Posterior vena cava (tissue), 2 donors: ENCODE data around the gene MAPK8IP2. TPM values are rescaled to one million over a fixed set of nuclear protein-coding genes. Genes with fewer than 3 reads are reported as not detected.

Experiments
- DNase-seq: peaks from one replicate; pipeline ENCODE4 v3.0.0-alpha.2; 2020; ENCODE audit warnings: low spot score
- intact Hi-C, 2 donors: fragments of 100-400 bp; cut with DNase I; formaldehyde crosslinking; loops; one replicate each; pipeline versions ENCODE4 v1.14.1 to v1.14.2; 2022 to 2023
- total RNA-seq, 2 donors: library from RNA; stranded (reverse); fragmentation: NEBNext Ultra II Directional; extraction: Animal tissue kit (Norgen Biotek cat#: 25700); gene quantifications; one replicate each; pipeline ENCODE4 v1.2.1, GENCODE V29; 2021
- donor health status: DM: yes; HTN: yes; CAD: no.
- donor health status: DM: yes; HTN: yes; CAD: no.

Gene MAPK8IP2
- total RNA-seq, 2 donors from 2014 or later = 0.24 to 0.56 TPM

- peak; percentile 49 for DNase-seq
- intact Hi-C loops = no loop called here
These were observed 26.9 kb upstream of the MAPK8IP2 start for GRCh38 chr22:50573491-50574382.

DNA sequence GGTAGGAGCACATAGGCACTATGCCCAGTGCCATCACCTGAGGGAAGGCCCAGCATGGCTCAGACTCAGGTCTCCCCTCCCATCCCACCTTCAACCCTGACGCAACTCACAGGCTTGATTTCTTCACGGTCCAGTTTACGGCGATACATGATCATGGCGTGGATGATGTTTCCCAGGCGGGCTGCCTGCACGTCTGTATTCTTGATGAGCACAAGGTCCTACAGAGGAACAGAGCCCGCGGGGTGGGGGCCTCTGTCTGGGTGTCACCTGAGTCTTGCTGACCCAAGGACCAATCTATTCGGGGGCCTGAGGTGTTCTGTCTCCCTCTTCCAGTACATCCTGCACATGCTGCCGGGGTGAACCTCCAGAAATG is 26.2 kb upstream of the MAPK8IP2 start:
- DNase-seq = peak; percentile 55
- intact Hi-C loops = no loop called here

GRCh38 chr22:50575426-50575941 is 25.1 kb upstream of the MAPK8IP2 start:
- intact Hi-C loops = no loop called here
- DNase-seq = peak; percentile 52

- intact Hi-C loops = no loop called here
These were observed 24.5 kb upstream of the MAPK8IP2 start for GRCh38 chr22:50576070-50576469.

DNA sequence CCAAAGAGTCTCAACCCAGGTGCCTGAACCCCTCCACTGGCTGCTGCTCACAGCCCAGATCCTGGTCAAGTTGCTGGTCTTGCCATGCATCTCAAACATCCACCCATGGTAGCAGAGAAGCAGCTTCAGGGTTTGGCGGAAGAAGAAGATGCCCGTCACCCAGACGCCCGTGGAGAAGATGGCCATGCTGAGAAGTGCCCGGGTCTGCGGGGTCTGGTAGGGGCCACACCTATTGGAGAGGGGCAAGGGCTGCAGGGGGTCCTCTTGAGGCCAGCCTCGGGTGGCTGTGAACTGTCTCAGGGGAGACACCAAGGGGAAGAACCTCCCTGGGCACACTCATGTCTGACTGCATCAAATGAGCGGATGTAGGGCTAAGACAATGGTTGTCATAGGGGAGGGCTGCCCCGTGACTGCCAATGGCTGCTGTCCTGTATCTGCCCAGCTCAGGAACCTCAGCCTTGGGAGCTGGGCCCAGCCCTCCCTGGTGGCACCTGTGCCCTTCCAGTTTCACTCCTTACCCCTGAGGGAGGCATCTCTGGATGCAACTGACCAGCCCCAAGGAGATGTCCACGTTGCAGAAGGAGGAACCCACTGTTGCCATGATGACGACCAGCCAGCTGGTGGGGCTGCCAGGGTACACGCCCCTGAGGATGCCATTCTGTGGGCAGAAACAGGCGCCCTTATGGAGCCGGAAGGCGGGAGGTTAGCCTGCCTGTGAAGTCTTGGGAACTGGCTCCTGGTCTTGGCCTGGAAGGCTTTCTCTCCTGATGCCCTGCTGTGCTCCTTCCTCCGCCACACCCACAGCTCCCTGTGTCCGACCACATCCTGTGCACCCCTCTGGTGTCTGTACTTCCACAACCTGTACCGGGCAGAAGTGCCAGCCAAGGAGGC is 23.5 kb upstream of the MAPK8IP2 start:
- intact Hi-C loops = no loop called here
- DNase-seq = peak; percentile 67

More at GRCh38 chr22:50576070-50576469, 24.5 kb upstream of the MAPK8IP2 start:
- DNase-seq = peak; percentile 43

DNA sequence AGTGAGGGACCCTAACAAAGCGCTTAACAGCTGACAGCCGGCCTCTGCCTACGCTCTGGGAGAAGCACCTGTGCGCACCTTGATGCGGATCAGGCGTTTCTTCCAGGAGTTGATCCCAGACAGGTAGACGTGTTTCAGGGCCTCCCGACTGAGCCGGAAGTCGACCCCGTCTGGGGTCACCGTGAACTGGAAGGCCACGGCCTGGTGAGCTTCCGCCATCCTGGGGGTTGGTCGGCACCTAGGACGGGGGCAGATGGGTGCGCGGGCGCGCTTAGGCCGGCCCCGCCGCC is 23.0 kb upstream of the MAPK8IP2 start:
- intact Hi-C loops = no loop called here
- peak; percentile 66 for DNase-seq

DNA sequence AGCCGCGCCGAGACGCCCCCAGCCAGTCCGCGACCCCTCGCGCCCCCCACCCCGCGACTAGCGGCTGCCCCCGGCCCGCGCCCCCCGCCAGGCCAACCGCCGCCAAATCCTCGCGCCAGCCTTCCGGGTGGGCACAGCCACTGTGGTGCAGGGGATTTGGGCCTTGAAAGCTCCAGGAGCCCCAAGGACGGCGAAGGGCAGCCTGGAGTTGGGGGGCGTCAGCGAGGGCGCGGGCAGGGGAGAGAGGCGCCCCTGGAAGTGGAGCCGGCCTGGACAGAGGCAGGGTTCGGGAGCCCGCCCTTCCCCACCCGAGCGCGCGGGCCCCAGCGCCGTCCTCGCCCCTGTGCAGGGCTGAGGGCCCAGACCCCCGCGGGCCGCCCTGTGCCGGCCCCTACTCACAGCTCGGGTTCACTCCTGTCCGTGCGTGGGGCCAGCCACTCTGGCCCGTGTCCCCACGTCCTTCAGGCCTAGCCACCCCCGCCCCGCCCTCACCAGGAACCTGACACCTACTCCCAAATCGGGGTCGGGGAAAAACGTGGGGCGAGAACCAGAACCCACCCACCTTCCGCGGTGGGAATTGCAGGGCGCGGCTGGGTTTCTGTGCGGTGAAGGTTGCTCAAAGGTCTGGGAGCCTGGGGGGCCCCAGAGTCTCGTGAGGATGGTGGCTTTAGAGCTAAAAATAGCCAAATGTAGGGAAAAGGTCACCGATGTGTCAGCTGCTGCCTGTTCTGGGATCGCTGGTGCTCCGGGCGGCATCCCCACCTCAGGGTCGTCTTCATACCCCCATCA is 22.4 kb upstream of the MAPK8IP2 start, which contains the start of gene CPT1B:
CPT1B (minus strand) TSS at position 441 of the 789 bp plus-strand sequence. CDS start 512 bp downstream, outside the sequence.
- peak; percentile 80 for DNase-seq
- intact Hi-C loops = no loop called here

DNA sequence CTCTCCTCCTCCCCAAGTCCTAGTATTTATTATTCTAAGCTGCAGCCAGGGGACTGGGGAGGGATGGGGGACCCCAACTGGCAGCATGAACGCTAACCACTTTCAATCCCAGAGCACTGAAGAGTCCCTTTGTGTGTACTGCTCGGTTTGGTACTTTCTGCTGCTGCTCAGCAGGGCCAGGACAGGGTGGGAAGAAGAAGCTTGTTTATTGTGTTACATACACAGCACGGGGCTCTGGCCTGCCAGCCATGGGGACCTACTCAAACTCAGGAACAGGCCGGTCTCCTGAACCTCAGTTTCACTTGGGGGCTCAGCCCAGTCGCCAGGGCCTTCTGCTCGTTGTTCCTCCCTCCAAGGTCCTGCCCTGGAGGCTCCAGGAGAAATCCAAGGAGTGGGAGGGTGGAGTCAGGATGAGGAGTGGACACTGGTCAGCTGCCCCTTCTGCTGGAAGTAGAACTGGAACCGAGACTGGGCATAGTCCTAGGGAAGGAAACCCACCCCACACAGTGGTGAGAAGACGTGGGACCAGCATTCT is 21.8 kb upstream of the MAPK8IP2 start:
- intact Hi-C loops = no loop called here

DNA sequence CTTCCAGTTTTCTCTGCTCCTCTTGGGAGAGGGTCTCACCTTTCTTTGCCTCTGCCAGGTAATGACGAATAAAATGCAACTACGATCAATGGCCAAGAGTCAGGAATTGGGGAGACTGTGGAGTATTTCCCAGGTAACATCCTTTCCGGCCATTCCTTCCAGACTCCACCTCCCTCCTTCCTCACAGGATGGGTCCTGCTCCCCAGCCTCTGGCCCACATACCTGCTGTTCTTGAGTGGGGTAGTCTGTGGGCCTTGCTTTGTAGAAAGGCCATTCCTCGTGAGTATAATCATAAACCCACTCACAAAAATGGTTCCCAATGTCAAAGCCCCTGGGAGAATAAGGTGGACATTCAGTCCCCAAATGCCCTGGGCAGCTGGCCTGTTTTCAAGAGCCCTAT is 20.8 kb upstream of the MAPK8IP2 start:
- intact Hi-C loops = no loop called here

More for the DNA sequence above, 21.8 kb upstream of the MAPK8IP2 start:
- DNase-seq = no peak

DNA sequence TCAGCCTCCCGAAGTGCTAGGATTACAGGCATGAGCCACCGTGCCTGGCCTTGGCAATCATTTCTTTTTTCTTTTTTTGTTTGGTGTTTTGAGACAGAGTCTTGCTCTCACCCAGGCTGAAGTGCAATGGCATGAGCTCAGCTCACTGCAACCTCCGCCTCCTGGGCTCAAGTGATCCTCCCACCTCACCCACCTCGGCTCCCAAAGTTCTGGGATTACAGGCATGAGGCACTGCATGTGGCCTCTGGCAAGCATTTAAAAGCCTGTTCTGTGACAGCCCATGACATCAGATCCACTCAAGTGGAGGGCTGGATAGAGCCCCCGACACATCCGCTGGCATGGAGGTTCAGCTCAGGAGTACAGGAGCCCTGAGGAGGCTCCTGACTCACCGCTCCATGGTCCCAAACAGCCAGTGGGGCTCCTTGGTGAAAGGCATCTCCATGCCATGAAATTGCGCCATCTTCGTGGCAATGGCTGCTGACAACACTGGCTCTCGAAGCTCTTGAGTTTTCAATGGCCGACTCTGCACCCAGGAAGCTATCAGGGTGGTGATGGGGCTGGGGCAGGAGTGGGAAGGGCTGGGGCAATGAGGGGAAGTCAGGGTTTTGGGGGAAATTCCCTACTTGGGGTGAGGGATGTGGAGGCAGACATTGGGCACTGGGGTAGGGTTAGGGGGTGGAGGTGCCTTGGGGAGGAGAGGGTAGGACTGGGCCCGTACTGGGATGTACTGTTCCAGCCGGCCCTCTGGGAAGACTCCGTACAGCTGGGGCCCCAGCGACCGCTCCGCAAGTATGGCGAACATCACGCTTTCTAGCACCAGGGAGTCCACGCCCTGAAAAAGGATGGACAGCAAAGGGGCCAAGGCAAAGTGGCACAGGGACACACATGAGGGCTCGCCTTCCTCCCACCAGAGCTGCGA is 19.3 kb upstream of the MAPK8IP2 start:
- DNase-seq = peak; percentile 50
- intact Hi-C loops = no loop called here

More for the DNA sequence above, 20.8 kb upstream of the MAPK8IP2 start:
- DNase-seq = no peak

- intact Hi-C loops = no loop called here
- no peak for DNase-seq
These were observed 18.6 kb upstream of the MAPK8IP2 start for GRCh38 chr22:50581950-50582492.

GRCh38 chr22:50582493-50583293 is 17.9 kb upstream of the MAPK8IP2 start, which contains the start of gene CHKB:
CHKB (minus strand) TSS chr22:50582849; CDS start chr22:50582781, 68 bp downstream.
- intact Hi-C loops = no loop called here
- DNase-seq = peak; percentile 99

DNA sequence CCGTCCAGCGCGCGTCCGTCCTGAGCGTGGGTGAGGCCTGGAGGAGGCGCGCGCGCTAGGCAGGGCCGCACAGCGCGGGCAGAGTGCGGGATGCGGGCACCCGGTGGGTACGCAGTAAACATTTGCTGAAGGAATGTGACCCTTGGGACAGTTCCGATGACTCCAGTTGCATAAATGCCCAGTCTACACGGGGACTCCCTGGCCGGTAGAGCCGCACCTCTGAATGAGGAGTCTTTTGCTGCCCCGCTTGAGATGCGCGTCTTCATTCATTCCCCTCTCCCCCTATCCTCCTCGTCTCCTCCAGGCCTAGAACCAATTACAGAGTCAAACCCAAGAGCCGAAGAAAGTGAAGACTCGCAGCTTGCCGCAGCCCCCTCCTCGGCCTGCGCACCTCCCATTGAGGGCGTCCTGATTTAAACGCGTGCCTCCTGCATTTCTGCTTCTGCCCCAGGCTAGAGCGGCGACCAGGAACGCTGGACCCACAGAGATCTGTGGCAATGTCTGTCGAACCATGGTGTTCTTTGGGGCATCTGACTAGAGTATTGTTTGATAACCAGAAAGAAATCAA is 17.2 kb upstream of the MAPK8IP2 start:
- no peak for DNase-seq
- intact Hi-C loops = no loop called here

- intact Hi-C loops = no loop called here
These were observed 16.2 kb upstream of the MAPK8IP2 start for GRCh38 chr22:50584106-50585096.

DNA sequence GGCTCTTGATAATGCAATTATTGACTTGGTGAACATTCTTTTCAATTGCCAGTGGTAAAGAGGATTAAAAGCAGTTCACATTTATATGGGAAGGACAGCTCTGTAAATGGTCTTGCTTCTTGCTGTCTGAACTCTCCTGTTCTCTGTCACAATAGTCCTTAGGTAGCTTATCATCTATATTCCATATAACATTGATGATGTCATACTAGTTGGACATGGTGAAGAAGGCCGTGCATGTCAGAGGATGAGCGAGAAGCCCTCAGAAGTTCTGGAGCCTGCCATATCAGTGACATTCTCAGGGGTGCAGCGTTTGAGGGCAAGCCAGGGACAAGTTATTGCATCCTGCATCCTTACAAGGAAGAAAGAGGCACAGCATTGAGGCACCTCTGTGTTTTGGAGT is 15.4 kb upstream of the MAPK8IP2 start:
- intact Hi-C loops = no loop called here
- no peak for DNase-seq

More at GRCh38 chr22:50584106-50585096, 16.2 kb upstream of the MAPK8IP2 start:
- DNase-seq = no peak
